Measurements from ENCODE around the gene KCNJ11. TPM values are rescaled to one million over a fixed set of nuclear protein-coding genes. Genes with fewer than 3 reads are reported as not detected.

The KCNJ11 gene
- total and polyA plus RNA-seq, 2 of the 8 experiments (the other 6 are each of a cell fraction or from before 2014, with no cell fraction given) = 3.8 to 6.3 TPM

- H3K18ac ChIP-seq (ENCODE audit: extremely low read depth, low read length) = no peak overlapping the region
- DNase-seq (ENCODE audit: low read depth in 1 of 2, low spot score in 2 of 2) = no peak
- H3K56ac ChIP-seq (replicated peaks; ENCODE audit: insufficient read length, low read depth, low read length) = no peak overlapping the region
- H3K36me3 ChIP-seq (ENCODE audit: control insufficient read depth in 2 of 4, insufficient read depth in 4 of 4, low read length in 3 of 4) = no peaks in the 10 kb centered on the region
- H3K79me1 ChIP-seq (ENCODE audit: low read depth, low read length) = no peaks in the 10 kb centered on the region
- no peak for FAIRE-seq
- no peak overlapping the region for H4K8ac ChIP-seq (ENCODE audit: extremely low read depth, insufficient read depth, low read length)
- no peak overlapping the region for H2AFZ ChIP-seq (ENCODE audit: low read length)
- no peak overlapping the region for H3K4me3 ChIP-seq (ENCODE audit: extremely low read depth in 1 of 4, insufficient read depth in 2 of 4, low read depth in 3 of 4, low read length in 4 of 4)
- no peak overlapping the region for H3K23ac ChIP-seq (ENCODE audit: insufficient read length)
- peaks cover 0 to 6% (median 0%) of the 10 kb centered on the region in 4 experiments; a peak in 3 of 7 replicates for H3K27me3 ChIP-seq (replicated peaks in 1 of 4; ENCODE audit: control insufficient read depth in 3 of 4, extremely low read depth in 1 of 4, insufficient read depth in 3 of 4, low read length in 3 of 4)
- no peaks in the 10 kb centered on the region; a peak in 1 of 7 replicates for H3K4me1 ChIP-seq (replicated peaks in 1 of 4; ENCODE audit: control insufficient read depth in 3 of 4, insufficient read depth in 4 of 4, low read length in 3 of 4)
- ChIA-PET POLR2A (ENCODE audit: partially characterized antibody) (no interaction called here), CTCF (ENCODE audit: partially characterized antibody) (interaction anchor here (0.9 to 38.8 kb wide), 5 partner anchors 11 to 117 kb away, joined by 3 to 1414 read pairs (median 4); no protein-coding TSS in a partner anchor)
- no peak overlapping the region for H3K9ac ChIP-seq (replicated peaks in 1 of 4; ENCODE audit: extremely low read depth in 1 of 4, low read depth in 3 of 4, low read length in 3 of 4)
- no peak overlapping the region for H2BK15ac ChIP-seq (ENCODE audit: low read length)
- TF ChIP-seq TAF7 (optimal IDR thresholded peaks at IDR 0.05; ENCODE audit: borderline replicate concordance, low read depth, low read length) (no peak), FOSL1 (IDR thresholded peaks at IDR 0.05; ENCODE audit: insufficient read depth, low read depth, low read length) (no peak), CBX8 (IDR thresholded peaks at IDR 0.05; ENCODE audit: borderline replicate concordance, low read depth, low read length) (no peak), POU5F1 (IDR thresholded peaks at IDR 0.05; ENCODE audit: low read depth, low read length) (no peak), RFX5 (IDR thresholded peaks at IDR 0.05; ENCODE audit: borderline replicate concordance, low read depth, low read length) (no peak), CTBP2 (IDR thresholded peaks at IDR 0.05; ENCODE audit: borderline replicate concordance, insufficient read depth, insufficient read length, low read length) (no peak), TEAD4 (IDR thresholded peaks at IDR 0.05; ENCODE audit: low read depth, low read length) (no peak)
- no peak overlapping the region for H2AK5ac ChIP-seq (ENCODE audit: low read depth, low read length)
- 90% methylated on average over 17 of the region's 20 CpGs; no CpG with 5 or more reads in 1 of the 2 experiments for WGBS, 2 experiments (ENCODE audit: extremely low coverage in 1 of 2, insufficient coverage in 1 of 2, insufficient read length in 1 of 2, insufficient replicate concordance in 2 of 2, low coverage in 1 of 2, low lambda C conversion rate in 2 of 2, missing lambda C conversion rate in 1 of 2)
- H3K4me2 ChIP-seq (ENCODE audit: insufficient read depth in 1 of 2, low read depth in 2 of 2, low read length in 2 of 2) = no peak overlapping the region
- no peaks in the 10 kb centered on the region for H3K79me2 ChIP-seq (ENCODE audit: control insufficient read depth in 1 of 2, insufficient read depth in 2 of 2, low read length in 2 of 2)
- H2BK12ac ChIP-seq (ENCODE audit: low read depth, low read length) = no peak overlapping the region
- no peaks in the 10 kb centered on the region for H3K23me2 ChIP-seq (ENCODE audit: low read depth, low read length)
- no peak overlapping the region for H3K4ac ChIP-seq (replicated peaks; ENCODE audit: insufficient read length, low read depth, low read length)
- no peaks in the 10 kb centered on the region for H3K9me3 ChIP-seq (ENCODE audit: insufficient read depth in 2 of 2, low read depth in 1 of 2, low read length in 1 of 2)
- H2BK20ac ChIP-seq (ENCODE audit: low read length) = no peak overlapping the region
- no peak overlapping the region for H3K27ac ChIP-seq (ENCODE audit: low read depth, low read length)
- no peak overlapping the region for H2BK120ac ChIP-seq (replicated peaks; ENCODE audit: low read depth, low read length)
- no peak overlapping the region for H2BK5ac ChIP-seq (ENCODE audit: low read depth, low read length)
- H4K91ac ChIP-seq (replicated peaks; ENCODE audit: insufficient read length, low read length) = no peak overlapping the region
- H3K14ac ChIP-seq (ENCODE audit: insufficient read length) = no peak overlapping the region
- H4K20me1 ChIP-seq (replicated peaks in 1 of 2; ENCODE audit: control insufficient read depth in 1 of 2, insufficient read depth in 2 of 2, low read length in 2 of 2) = peaks cover 0 to 1% of the 10 kb centered on the region in 2 experiments
- H4K5ac ChIP-seq (ENCODE audit: insufficient read length, low read depth, low read length) = no peak overlapping the region
These were observed 7.1 kb upstream of the KCNJ11 start for GRCh38 chr11:17395554-17395961.
